Caco-2 (cell line): ENCODE results near the gene DIAPH3. TPM values are rescaled to one million over a fixed set of nuclear protein-coding genes. Genes with fewer than 3 reads are reported as not detected.

Experiments
- BruUV-seq: library from RNA; stranded (reverse); fragments of 400-500 nt; replicated peaks from 2 replicates; lab custom pipeline; 2021; lab: Mats Ljungman, UMichigan
- CTCF ChIA-PET: fragments of 300-600 bp; sonication (Branson Sonifier 250); formaldehyde crosslinking; loops from one replicate; lab custom pipeline; 2022; ENCODE audit warnings: antibody characterized with exemption; lab: Charles Lee
- POLR2A ChIA-PET: fragments of 300-600 bp; sonication (Branson Sonifier 250); formaldehyde crosslinking; loops from one replicate; lab custom pipeline; 2022; ENCODE audit warnings: antibody characterized with exemption; lab: Charles Lee
- DNase-seq, 2 experiments: peaks; one replicate each; pipeline versions ENCODE4 v3.0.0 to v3.0.0-alpha.2; 2020 to 2022
- H3K27me3 ChIP-seq: replicated peaks from 2 replicates; pipeline ENCODE4 v1.6.0; 2011; ENCODE audit warnings: low read length; ENCODE audit not compliant: control insufficient read depth, insufficient read depth
- H3K36me3 ChIP-seq: 2 replicates; pipeline ENCODE4 v1.5.1; 2011; ENCODE audit warnings: low read length; ENCODE audit not compliant: control insufficient read depth, insufficient read depth
- H3K4me1 ChIP-seq: fragments of 250-450 bp; sonication (Bioruptor Pico); 2 replicates; pipeline ENCODE4 v1.5.1; 2020; ENCODE audit warnings: mild to moderate bottlenecking
- H3K4me3 ChIP-seq: 2 replicates; pipeline ENCODE4 v1.5.1; 2011; ENCODE audit warnings: low read depth, mild to moderate bottlenecking, control low read depth, low read length
- H3K9me3 ChIP-seq: fragments of 250-450 bp; sonication (Bioruptor Pico); 2 replicates; pipeline ENCODE4 v1.5.1; 2020; ENCODE audit warnings: mild to moderate bottlenecking, moderate library complexity
- H3K27ac Mint-ChIP-seq: one replicate; pipeline ENCODE4 v1.8.0; 2022; ENCODE audit warnings: mixed read lengths; ENCODE audit not compliant: unreplicated experiment
- H3K27me3 Mint-ChIP-seq: one replicate; pipeline ENCODE4 v1.8.0; 2022; ENCODE audit warnings: mixed read lengths; ENCODE audit not compliant: insufficient read depth, unreplicated experiment
- H3K36me3 Mint-ChIP-seq: one replicate; pipeline ENCODE4 v1.8.0; 2022; ENCODE audit warnings: mild to moderate bottlenecking, mixed read lengths; ENCODE audit not compliant: insufficient read depth, unreplicated experiment
- H3K4me1 Mint-ChIP-seq: one replicate; pipeline ENCODE4 v1.8.0; 2022; ENCODE audit warnings: low read depth, mixed read lengths; ENCODE audit not compliant: unreplicated experiment
- H3K4me3 Mint-ChIP-seq: one replicate; pipeline ENCODE4 v1.8.0; 2022; ENCODE audit warnings: mild to moderate bottlenecking, moderate library complexity, mixed read lengths; ENCODE audit not compliant: unreplicated experiment
- H3K9me3 Mint-ChIP-seq: one replicate; pipeline ENCODE4 v1.8.0; 2022; ENCODE audit warnings: mixed read lengths; ENCODE audit not compliant: unreplicated experiment
- CTCF ChIP-seq, 2 experiments: fragments of 200-600 bp in 1 of 2; IDR thresholded peaks; 1 replicate in 1 of 2; 2 replicates in 1 of 2; pipeline versions ENCODE4 v1.5.1 to v1.8.0; 2011 to 2022; ENCODE audit warnings: antibody characterized with exemption in 1 of 2, control low read depth in 1 of 2, inconsistent platforms in 1 of 2, low read depth in 1 of 2, low read length in 1 of 2, mild to moderate bottlenecking in 1 of 2, moderate library complexity in 1 of 2; ENCODE audit not compliant: insufficient read depth in 1 of 2, severe bottlenecking in 1 of 2, unreplicated experiment in 1 of 2
- intact Hi-C: fragments of 100-400 bp; cut with micrococcal nuclease; formaldehyde crosslinking; loops from one replicate; pipeline ENCODE4 v1.10.0; 2022; ENCODE audit not compliant: unreplicated experiment
- total RNA-seq: library from RNA; stranded (reverse); gene quantifications from 2 replicates; pipeline ENCODE4 v1.2.3, GENCODE V29; 2022

The DIAPH3 gene
- total RNA-seq, 1 experiment from 2014 or later, result 60.6 TPM

DNA sequence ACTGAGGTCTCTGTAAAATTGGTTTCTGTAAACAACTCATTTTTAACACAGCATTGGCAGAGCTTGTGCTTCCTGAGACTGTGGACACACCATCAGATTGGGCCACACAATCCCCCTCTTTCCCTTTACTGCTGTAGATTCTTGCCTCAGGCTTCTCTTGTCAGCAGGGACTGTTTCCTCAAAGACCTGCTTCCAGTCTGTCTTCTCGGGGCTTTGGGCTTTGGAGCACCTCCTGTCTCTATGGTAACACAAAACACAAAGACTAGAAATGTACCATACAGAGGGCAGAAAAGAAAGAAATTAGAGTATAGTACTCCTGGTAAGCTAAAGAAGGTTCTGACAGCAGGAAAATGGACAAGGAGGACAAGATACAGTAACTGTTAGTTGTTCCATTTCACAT, 484.5 kb downstream of the DIAPH3 start:
- H3K4me1 ChIP-seq, result peaks cover 50% of the 10 kb centered on the region
- H3K4me3 Mint-ChIP-seq, result no peak overlapping the region
- peak overlapping the region; percentile 16 for H3K27ac Mint-ChIP-seq
- intact Hi-C loops, result loop anchor here (2.0 to 5.0 kb wide), 2 partner anchors 72 to 500 kb away; no protein-coding TSS in a partner anchor
- H3K9me3 ChIP-seq, result 0 out of 2 replicates have a peak, but pooled peaks cover 4% of the 10 kb centered on the region
- peaks cover 7% of the 10 kb centered on the region for H3K36me3 Mint-ChIP-seq
- H3K27me3 ChIP-seq, result no peaks in the 10 kb centered on the region
- BruUV-seq, result no TSS peak
- H3K4me1 Mint-ChIP-seq, result peaks cover 17% of the 10 kb centered on the region
- POLR2A ChIA-PET, result no interaction called here
- H3K4me3 ChIP-seq, result no peak overlapping the region
- no peak for DNase-seq
- no peak for TF ChIP-seq CTCF (IDR thresholded peaks at IDR 0.05; ENCODE audit: insufficient read depth in 1 of 2, low read depth in 1 of 2, low read length in 1 of 2, severe bottlenecking in 1 of 2, unreplicated experiment in 1 of 2)
- no peaks in the 10 kb centered on the region; the same call in 1 of the 2 replicates for H3K36me3 ChIP-seq
- CTCF ChIA-PET, result interaction anchor here (2.3 kb wide), 1 partner anchor 288 kb away, joined by 6 read pairs; no protein-coding TSS in a partner anchor
- no peaks in the 10 kb centered on the region for H3K27me3 Mint-ChIP-seq
- H3K9me3 Mint-ChIP-seq, result no peaks in the 10 kb centered on the region

DNA sequence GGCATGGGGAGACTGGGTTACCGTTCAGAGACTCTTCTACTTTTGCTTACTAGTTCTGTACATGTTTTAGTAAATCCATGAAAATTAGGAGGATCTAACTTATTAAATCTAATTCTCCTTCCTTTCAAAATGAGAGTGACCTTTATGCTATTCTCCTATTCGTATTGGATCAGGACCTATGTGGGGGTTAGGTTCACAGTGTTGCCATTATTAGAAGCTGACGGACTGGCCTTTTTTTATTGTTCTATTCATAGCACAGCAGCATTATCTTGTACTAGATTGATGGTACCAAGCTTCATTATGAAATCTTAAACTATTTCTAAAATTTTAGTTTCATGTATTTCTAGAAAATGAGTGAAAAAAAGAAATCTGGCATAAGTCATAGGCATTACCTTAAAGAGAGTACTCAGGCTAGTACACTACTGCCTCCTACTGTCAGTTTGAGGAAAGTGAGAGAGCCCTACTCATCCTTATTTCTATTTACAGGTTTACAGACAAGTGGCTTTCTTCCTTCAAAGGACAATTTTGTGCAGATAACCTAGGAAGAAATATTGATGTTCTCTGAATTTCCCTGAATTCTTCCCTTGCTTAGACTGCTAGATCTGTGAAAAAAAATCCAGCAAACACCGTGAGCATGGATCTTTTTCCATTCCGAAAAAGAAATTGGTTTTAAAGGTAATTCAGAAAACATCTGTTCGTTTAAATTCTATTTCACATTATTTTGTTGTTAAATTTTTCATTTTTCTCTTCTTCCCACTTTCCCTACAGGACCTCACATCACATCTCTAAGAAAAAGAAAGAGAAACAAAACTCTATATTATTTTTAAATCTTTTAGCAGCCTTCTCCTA, 485.5 kb downstream of the DIAPH3 start:
- Histone ChIP-seq H3K4me1 (peaks cover 42% of the 10 kb centered on the region), H3K27me3 (no peaks in the 10 kb centered on the region), H3K9me3 (0 out of 2 replicates have a peak, but pooled peaks cover 4% of the 10 kb centered on the region), H3K4me3 (no peak overlapping the region), H3K36me3 (no peaks in the 10 kb centered on the region; the same call in 1 of the 2 replicates)
- Mint-ChIP-seq H3K4me1 (peaks cover 6% of the 10 kb centered on the region), H3K27me3 (no peaks in the 10 kb centered on the region), H3K9me3 (no peaks in the 10 kb centered on the region), H3K4me3 (no peak overlapping the region), H3K36me3 (peaks cover 7% of the 10 kb centered on the region), H3K27ac (no peak overlapping the region)
- POLR2A ChIA-PET, result no interaction called here
- peak; percentile 79 to 85 for TF ChIP-seq CTCF (IDR thresholded peaks at IDR 0.05; ENCODE audit: insufficient read depth in 1 of 2, low read depth in 1 of 2, low read length in 1 of 2, severe bottlenecking in 1 of 2, unreplicated experiment in 1 of 2)
- peak in 1 of 2 experiments; percentile 51 for DNase-seq
- CTCF ChIA-PET, result interaction anchor here (0.7 to 0.8 kb wide), 2 partner anchors 140 to 286 kb away, joined by 3 read pairs; no protein-coding TSS in a partner anchor
- intact Hi-C loops, result loop anchor here (1.0 to 5.0 kb wide), 3 partner anchors 71 to 499 kb away; no protein-coding TSS in a partner anchor
- no TSS peak for BruUV-seq

- H3K27ac Mint-ChIP-seq, result no peak overlapping the region
- no peak overlapping the region for H3K4me3 Mint-ChIP-seq
- no peaks in the 10 kb centered on the region for H3K9me3 Mint-ChIP-seq
- no peaks in the 10 kb centered on the region for H3K27me3 Mint-ChIP-seq
- DNase-seq, result no peak
- ChIA-PET POLR2A (no interaction called here), CTCF (interaction anchor here (0.7 to 0.8 kb wide), 2 partner anchors 139 to 286 kb away, joined by 3 read pairs; no protein-coding TSS in a partner anchor)
- peaks cover 5% of the 10 kb centered on the region for H3K4me1 Mint-ChIP-seq
- peaks cover 7% of the 10 kb centered on the region for H3K36me3 Mint-ChIP-seq
- Histone ChIP-seq H3K27me3 (no peaks in the 10 kb centered on the region), H3K4me1 (peaks cover 37% of the 10 kb centered on the region), H3K4me3 (no peak overlapping the region), H3K36me3 (no peaks in the 10 kb centered on the region), H3K9me3 (no peaks in the 10 kb centered on the region)
- intact Hi-C loops, result loop anchor here (5.0 kb wide), 1 partner anchor 70 kb away; no protein-coding TSS in a partner anchor
- no peak for TF ChIP-seq CTCF (IDR thresholded peaks at IDR 0.05; ENCODE audit: insufficient read depth in 1 of 2, low read depth in 1 of 2, low read length in 1 of 2, severe bottlenecking in 1 of 2, unreplicated experiment in 1 of 2)
- BruUV-seq, result no TSS peak
Observed at GRCh38 chr13:59677430-59677829, 486.3 kb downstream of the DIAPH3 start.
